ENCODE measurements around the gene PLXNA2. TPM values are rescaled to one million over a fixed set of nuclear protein-coding genes. Genes with fewer than 3 reads are reported as not detected.

The PLXNA2 gene
- total RNA-seq, result under 1 TPM; 0.13 to 0.23 TPM

DNA sequence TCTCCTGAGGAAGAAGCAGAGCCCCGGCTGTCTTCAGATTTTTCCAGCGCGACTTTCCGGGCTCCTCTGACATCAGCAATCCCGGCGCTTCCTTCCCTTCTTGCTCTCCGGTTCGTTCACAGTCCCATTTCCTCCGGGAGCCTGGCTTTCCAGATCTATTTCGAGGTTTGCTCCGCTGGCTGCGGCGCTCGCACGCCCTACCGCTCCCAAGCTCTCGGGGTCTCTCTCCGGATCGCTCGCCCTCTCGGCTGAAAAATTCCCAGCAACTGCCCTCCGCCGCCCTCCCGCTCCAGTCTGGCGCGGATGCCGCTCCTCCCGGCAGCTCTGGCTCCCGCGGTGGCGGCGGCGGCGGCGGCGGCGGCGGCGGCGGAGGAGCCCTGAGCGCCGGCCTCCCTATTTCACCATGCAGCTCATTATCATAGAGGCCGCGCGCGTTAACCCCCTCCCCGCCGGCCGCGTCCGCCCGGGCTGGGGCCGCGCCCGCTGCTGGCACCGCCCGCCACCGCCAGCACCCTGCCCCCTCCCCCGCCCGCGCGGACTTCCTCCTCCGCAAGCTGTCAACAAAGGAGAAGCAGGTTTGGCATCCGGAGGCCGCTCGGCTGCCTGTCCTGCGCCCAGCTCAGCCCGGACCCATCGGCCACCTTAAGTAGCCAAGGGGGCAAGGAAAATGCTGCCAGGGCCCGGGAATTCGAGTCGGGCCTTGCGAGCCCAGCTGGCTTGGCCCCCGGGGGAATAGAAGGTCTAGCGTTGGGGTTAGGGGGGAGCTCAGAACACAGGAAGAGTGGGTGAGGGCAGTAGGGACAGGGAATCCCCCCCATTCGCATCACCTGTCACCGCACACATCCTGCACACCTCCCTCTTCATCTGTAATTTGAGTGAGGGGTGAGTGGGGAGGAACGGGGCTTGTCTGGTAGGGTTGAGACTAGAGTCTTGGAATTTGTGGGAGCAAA lies at the start of gene PLXNA2:
Gene PLXNA2, minus strand, starts transcription at position 418 of the 950 bp plus-strand sequence. CDS start 26,462 bp downstream, outside the sequence.
- TF ChIP-seq CTCF (IDR thresholded peaks at IDR 0.05), result no peak
- DNase-seq, result peak; percentile 76
- Mint-ChIP-seq H3K27ac (peak within 1 kb of the TSS; percentile 34), H3K4me1 (ENCODE audit: low read depth) (peaks cover 10% of the 10 kb centered on the region), H3K4me3 (peak within 1 kb of the TSS; percentile 70), H3K36me3 (ENCODE audit: low read depth) (no peaks in the 10 kb centered on the region), H3K27me3 (peaks cover 24% of the 10 kb centered on the region), H3K9me3 (no peaks in the 10 kb centered on the region)
- ATAC-seq, result peak; percentile 77
- intact Hi-C loops (cut with micrococcal nuclease), result loop anchor here (2.0 kb wide), 1 partner anchor 111 kb away; no protein-coding TSS in a partner anchor
- ChIA-PET POLR2A (interaction anchor here (0.6 to 1.8 kb wide), 3 partner anchors 50 to 509 kb away, joined by 3 to 7 read pairs (median 3); no protein-coding TSS in a partner anchor), CTCF (interaction anchor here (0.7 to 5.0 kb wide), 45 partner anchors 9 to 964 kb away, joined by 3 to 65 read pairs (median 5); no protein-coding TSS in a partner anchor)

GRCh38 chr1:208292908-208293307 lies 48.7 kb upstream of the PLXNA2 start:
- CTCF ChIA-PET, result no interaction called here
- H3K27ac Mint-ChIP-seq, result no peak overlapping the region
- DNase-seq (no peak), ATAC-seq (no peak)
- H3K4me3 Mint-ChIP-seq, result no peak overlapping the region
- H3K27me3 Mint-ChIP-seq, result peaks cover 11% of the 10 kb centered on the region
- TF ChIP-seq CTCF (IDR thresholded peaks at IDR 0.05), result no peak
- no peaks in the 10 kb centered on the region for H3K9me3 Mint-ChIP-seq
- H3K4me1 Mint-ChIP-seq (ENCODE audit: low read depth), result no peaks in the 10 kb centered on the region
- POLR2A ChIA-PET, result no interaction called here
- intact Hi-C loops (cut with micrococcal nuclease), result no loop called here
- H3K36me3 Mint-ChIP-seq (ENCODE audit: low read depth), result no peaks in the 10 kb centered on the region

GRCh38 chr1:208291923-208292711 lies 47.9 kb upstream of the PLXNA2 start:
- intact Hi-C loops (cut with micrococcal nuclease), result no loop called here

GRCh38 chr1:208291129-208291528 lies 46.9 kb upstream of the PLXNA2 start:
- TF ChIP-seq CTCF (IDR thresholded peaks at IDR 0.05), result no peak

More at GRCh38 chr1:208291923-208292711, 47.9 kb upstream of the PLXNA2 start:
- H3K4me1 Mint-ChIP-seq (ENCODE audit: low read depth), result no peaks in the 10 kb centered on the region
- peaks cover 11% of the 10 kb centered on the region for H3K27me3 Mint-ChIP-seq
- no peak overlapping the region for H3K4me3 Mint-ChIP-seq
- DNase-seq, result no peak
- no peak overlapping the region for H3K27ac Mint-ChIP-seq
- no peaks in the 10 kb centered on the region for H3K9me3 Mint-ChIP-seq
- POLR2A ChIA-PET, result no interaction called here
- CTCF ChIA-PET, result no interaction called here
- no peaks in the 10 kb centered on the region for H3K36me3 Mint-ChIP-seq (ENCODE audit: low read depth)
- no peak for ATAC-seq
- TF ChIP-seq CTCF (IDR thresholded peaks at IDR 0.05), result no peak

More at GRCh38 chr1:208291129-208291528, 46.9 kb upstream of the PLXNA2 start:
- no peaks in the 10 kb centered on the region for H3K36me3 Mint-ChIP-seq (ENCODE audit: low read depth)
- DNase-seq (no peak), ATAC-seq (no peak)
- peaks cover 8% of the 10 kb centered on the region for H3K27me3 Mint-ChIP-seq
- H3K4me3 Mint-ChIP-seq, result no peak overlapping the region
- intact Hi-C loops (cut with micrococcal nuclease), result no loop called here
- ChIA-PET POLR2A (no interaction called here), CTCF (no interaction called here)
- no peak overlapping the region for H3K27ac Mint-ChIP-seq
- H3K9me3 Mint-ChIP-seq, result no peaks in the 10 kb centered on the region
- H3K4me1 Mint-ChIP-seq (ENCODE audit: low read depth), result no peaks in the 10 kb centered on the region
